Measurements from ENCODE around the gene MAFG. TPM values are rescaled to one million over a fixed set of nuclear protein-coding genes. Genes with fewer than 3 reads are reported as not detected.

Gene MAFG
- total and polyA plus RNA-seq, 2 of the 13 experiments (the other 11 are each of a cell fraction or from before 2014, with no cell fraction given), result 14.5 to 20.0 TPM

GRCh38 chr17:81871387-81872230 is 55.9 kb downstream of the MAFG start (continued):
- TF ChIP-seq, protein P1, sequence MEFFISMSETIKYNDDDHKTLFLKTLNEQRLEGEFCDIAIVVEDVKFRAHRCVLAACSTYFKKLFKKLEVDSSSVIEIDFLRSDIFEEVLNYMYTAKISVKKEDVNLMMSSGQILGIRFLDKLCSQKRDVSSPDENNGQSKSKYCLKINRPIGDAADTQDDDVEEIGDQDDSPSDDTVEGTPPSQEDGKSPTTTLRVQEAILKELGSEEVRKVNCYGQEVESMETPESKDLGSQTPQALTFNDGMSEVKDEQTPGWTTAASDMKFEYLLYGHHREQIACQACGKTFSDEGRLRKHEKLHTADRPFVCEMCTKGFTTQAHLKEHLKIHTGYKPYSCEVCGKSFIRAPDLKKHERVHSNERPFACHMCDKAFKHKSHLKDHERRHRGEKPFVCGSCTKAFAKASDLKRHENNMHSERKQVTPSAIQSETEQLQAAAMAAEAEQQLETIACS (CRISPR knock-in tag; IDR thresholded peaks at IDR 0.05), result peak; percentile 65; the same call in 1 of the 2 replicates
- no peak for TF ChIP-seq SNAPC5 (CRISPR knock-in tag; IDR thresholded peaks at IDR 0.05; ENCODE audit: borderline replicate concordance)
- no peak for TF ChIP-seq PCBP2 (optimal IDR thresholded peaks at IDR 0.05; ENCODE audit: low read depth, low read length, poor library complexity, severe bottlenecking)
- no peak for TF ChIP-seq SMARCC2 (IDR thresholded peaks at IDR 0.05)
- no peak for TF ChIP-seq ZBTB3 (CRISPR knock-in tag; IDR thresholded peaks at IDR 0.05; ENCODE audit: borderline replicate concordance, low read depth)
- no peak; the same call in 1 of the 2 replicates for TF ChIP-seq ZNF773 (CRISPR knock-in tag; IDR thresholded peaks at IDR 0.05; ENCODE audit: borderline replicate concordance)
- peak; percentile 58; the same call in 1 of the 2 replicates for TF ChIP-seq SOX5 (CRISPR knock-in tag; IDR thresholded peaks at IDR 0.05; ENCODE audit: borderline replicate concordance)
- TF ChIP-seq ARHGAP35 (CRISPR knock-in tag; IDR thresholded peaks at IDR 0.05; ENCODE audit: borderline replicate concordance), result peak; percentile 98
- TF ChIP-seq THAP7 (CRISPR knock-in tag; IDR thresholded peaks at IDR 0.05), result peak; percentile 84; the same call in 1 of the 2 replicates
- peak; percentile 98 for TF ChIP-seq CAMTA2 (CRISPR knock-in tag; IDR thresholded peaks at IDR 0.05; ENCODE audit: borderline replicate concordance)
- no peak for TF ChIP-seq ZNF432 (CRISPR knock-in tag; IDR thresholded peaks at IDR 0.05; ENCODE audit: borderline replicate concordance)
- no peak for TF ChIP-seq SIN3A (IDR thresholded peaks at IDR 0.05; ENCODE audit: borderline replicate concordance, low read depth, low read length)
- peak; percentile 100 for TF ChIP-seq YEATS4 (CRISPR knock-in tag; IDR thresholded peaks at IDR 0.05; ENCODE audit: borderline replicate concordance)
- no peak for TF ChIP-seq SUZ12 (IDR thresholded peaks at IDR 0.05; ENCODE audit: low read depth, low read length)
- no peak for TF ChIP-seq SYNCRIP (IDR thresholded peaks at IDR 0.05; ENCODE audit: insufficient read depth, low read depth, low read length)
- peak; percentile 99 for TF ChIP-seq ZNF446 (CRISPR knock-in tag; IDR thresholded peaks at IDR 0.05)
- 0 out of 2 replicates have a peak, but pooled peaks have one; percentile 56 for TF ChIP-seq NFKBIZ (CRISPR knock-in tag; IDR thresholded peaks at IDR 0.05)
- peak; percentile 75 for TF ChIP-seq SP2 (CRISPR knock-in tag; IDR thresholded peaks at IDR 0.05)
- no peak; the same call in 1 of the 2 replicates for TF ChIP-seq NFYB (CRISPR knock-in tag; IDR thresholded peaks at IDR 0.05)
- TF ChIP-seq, protein P2, sequence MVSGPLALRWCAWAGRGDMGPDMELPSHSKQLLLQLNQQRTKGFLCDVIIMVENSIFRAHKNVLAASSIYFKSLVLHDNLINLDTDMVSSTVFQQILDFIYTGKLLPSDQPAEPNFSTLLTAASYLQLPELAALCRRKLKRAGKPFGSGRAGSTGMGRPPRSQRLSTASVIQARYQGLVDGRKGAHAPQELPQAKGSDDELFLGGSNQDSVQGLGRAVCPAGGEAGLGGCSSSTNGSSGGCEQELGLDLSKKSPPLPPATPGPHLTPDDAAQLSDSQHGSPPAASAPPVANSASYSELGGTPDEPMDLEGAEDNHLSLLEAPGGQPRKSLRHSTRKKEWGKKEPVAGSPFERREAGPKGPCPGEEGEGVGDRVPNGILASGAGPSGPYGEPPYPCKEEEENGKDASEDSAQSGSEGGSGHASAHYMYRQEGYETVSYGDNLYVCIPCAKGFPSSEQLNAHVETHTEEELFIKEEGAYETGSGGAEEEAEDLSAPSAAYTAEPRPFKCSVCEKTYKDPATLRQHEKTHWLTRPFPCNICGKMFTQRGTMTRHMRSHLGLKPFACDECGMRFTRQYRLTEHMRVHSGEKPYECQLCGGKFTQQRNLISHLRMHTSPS (CRISPR knock-in tag; IDR thresholded peaks at IDR 0.05; ENCODE audit: low read depth), result no peak; the same call in 1 of the 2 replicates
- peak; percentile 88; the same call in 1 of the 2 replicates for TF ChIP-seq ZNF251 (CRISPR knock-in tag; IDR thresholded peaks at IDR 0.05)
- TF ChIP-seq EZH2 (conservative IDR thresholded peaks at IDR 0.05; ENCODE audit: low read depth, low read length), result no peak
- no peak for TF ChIP-seq XRCC5 (optimal IDR thresholded peaks at IDR 0.05; ENCODE audit: low read length)
- TF ChIP-seq ZNF672 (CRISPR knock-in tag; IDR thresholded peaks at IDR 0.05), result peak; percentile 82; the same call in 1 of the 2 replicates
- peak; percentile 55; the same call in 1 of the 2 replicates for TF ChIP-seq SRF (IDR thresholded peaks at IDR 0.05; ENCODE audit: low read depth, low read length)
- TF ChIP-seq WIZ (CRISPR knock-in tag; IDR thresholded peaks at IDR 0.05), result no peak; the same call in 1 of the 2 replicates
- TF ChIP-seq HDAC2 (CRISPR knock-in tag; IDR thresholded peaks at IDR 0.05), result peak; percentile 96

Data from HepG2 (cell line).